MM.1S (cell line): ENCODE results near the gene POLR2E.

Experiments
- DNase-seq: peaks from one replicate; pipeline ENCODE4 v3.0.0-alpha.2; 2015
- H2AFZ ChIP-seq: fragments of 300-600 bp; sonication (generic); 2 replicates; pipeline ENCODE4 v1.6.0; 2016; ENCODE audit warnings: antibody characterized with exemption, low read length
- H3F3A ChIP-seq: fragments of 300-600 bp; sonication (generic); 2 replicates; pipeline ENCODE4 v1.6.1; 2016; ENCODE audit warnings: mild to moderate bottlenecking, antibody characterized with exemption, low read length, moderate library complexity, mixed read lengths; ENCODE audit not compliant: insufficient read depth
- H3K27ac ChIP-seq: fragments of 300-600 bp; sonication (generic); 2 replicates; pipeline ENCODE4 v1.5.1; 2016; ENCODE audit warnings: mild to moderate bottlenecking, low read length
- H3K27me3 ChIP-seq: fragments of 300-600 bp; sonication (generic); replicated peaks from 2 replicates; pipeline ENCODE4 v1.6.0; 2016; ENCODE audit warnings: low read length; ENCODE audit not compliant: insufficient read depth
- H3K36me3 ChIP-seq: fragments of 300-600 bp; sonication (generic); replicated peaks from 2 replicates; pipeline ENCODE4 v1.6.1; 2016; ENCODE audit warnings: mild to moderate bottlenecking, low read length, mixed read lengths; ENCODE audit not compliant: insufficient read depth
- H3K4me1 ChIP-seq: fragments of 300-600 bp; sonication (generic); 2 replicates; pipeline ENCODE4 v1.6.1; 2016; ENCODE audit warnings: low read length, mixed read lengths
- H3K4me2 ChIP-seq: fragments of 300-600 bp; sonication (generic); 2 replicates; pipeline ENCODE4 v1.6.0; 2016; ENCODE audit warnings: low read depth, low read length
- H3K4me3 ChIP-seq: fragments of 300-600 bp; sonication (generic); 2 replicates; pipeline ENCODE4 v1.5.1; 2016; ENCODE audit warnings: low read length, mixed read lengths
- H3K79me2 ChIP-seq: fragments of 300-600 bp; sonication (generic); 2 replicates; pipeline ENCODE4 v1.6.1; 2016; ENCODE audit warnings: mixed run types, low read length, mixed read lengths
- H3K9ac ChIP-seq: fragments of 300-600 bp; sonication (generic); 2 replicates; pipeline ENCODE4 v1.6.1; 2016; ENCODE audit warnings: low read length, mixed read lengths
- H3K9me2 ChIP-seq: fragments of 300-600 bp; sonication (generic); replicated peaks from 2 replicates; pipeline ENCODE4 v1.6.1; 2016; ENCODE audit warnings: mild to moderate bottlenecking, low read length, mixed read lengths; ENCODE audit not compliant: insufficient read depth
- H3K9me3 ChIP-seq: fragments of 300-600 bp; sonication (generic); replicated peaks from 2 replicates; pipeline ENCODE4 v1.6.1; 2016; ENCODE audit warnings: mild to moderate bottlenecking, low read length, mixed read lengths; ENCODE audit not compliant: insufficient read depth
- H4K20me1 ChIP-seq: fragments of 300-600 bp; sonication (generic); 2 replicates; pipeline ENCODE4 v1.6.1; 2016; ENCODE audit warnings: mild to moderate bottlenecking, low read length, moderate library complexity, mixed read lengths; ENCODE audit not compliant: insufficient read depth
- EZH2 ChIP-seq: fragments of 300-600 bp; sonication (generic); optimal IDR thresholded peaks from 2 replicates; pipeline ENCODE3; 2017; ENCODE audit warnings: low read depth, mild to moderate bottlenecking, antibody characterized with exemption, low read length, mixed read lengths
- EZH2phosphoT487 ChIP-seq: fragments of 300-600 bp; sonication (generic); IDR thresholded peaks from 2 replicates; pipeline ENCODE4 v1.6.1; 2018; ENCODE audit warnings: antibody characterized with exemption, low read length
- TF ChIP-seq, protein P1 (sequence below): fragments of 300-600 bp; sonication (generic); IDR thresholded peaks from 2 replicates; pipeline ENCODE4 v1.5.1; 2016; ENCODE audit warnings: antibody characterized with exemption, low read length, mixed read lengths

POLR2E gene

DNA sequence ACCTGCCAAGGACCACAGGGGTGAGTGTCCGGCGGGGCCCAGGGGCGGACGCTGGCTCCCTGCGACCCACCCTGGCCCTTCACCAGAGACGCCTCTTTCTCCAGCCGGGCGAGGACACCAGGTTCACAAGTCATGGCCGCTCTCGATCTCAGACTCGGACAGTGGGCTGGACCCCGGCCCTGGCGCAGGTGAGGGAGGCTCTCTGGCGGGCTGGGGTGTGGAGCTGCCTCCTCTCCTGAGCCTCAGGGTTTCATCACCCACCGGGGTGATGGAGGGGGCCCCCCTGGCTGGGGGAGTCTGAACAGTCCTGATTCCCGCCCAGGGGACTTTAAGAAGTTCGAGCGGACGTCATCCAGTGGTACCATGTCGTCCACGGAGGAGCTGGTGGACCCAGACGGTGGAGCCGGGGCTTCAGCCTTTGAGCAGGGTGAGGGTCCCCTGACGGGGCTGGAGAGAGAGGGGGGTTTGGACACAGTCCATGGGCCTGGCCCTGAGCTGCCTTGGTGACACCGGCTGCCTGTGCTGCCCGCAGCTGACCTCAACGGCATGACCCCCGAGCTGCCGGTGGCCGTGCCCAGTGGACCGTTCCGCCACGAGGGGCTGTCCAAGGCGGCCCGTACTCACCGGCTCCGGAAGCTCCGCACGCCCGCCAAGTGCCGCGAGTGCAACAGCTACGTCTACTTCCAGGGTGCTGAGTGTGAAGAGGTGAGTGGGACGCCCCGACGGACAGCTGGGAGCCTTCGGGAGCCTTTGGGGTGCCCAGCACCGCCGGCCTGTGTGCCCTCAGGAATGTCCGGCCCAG lies 14.6 kb downstream of the POLR2E start:
- no peaks in the 10 kb centered on the region for H3K9me3 ChIP-seq
- H3K27ac ChIP-seq = no peak overlapping the region
- peaks cover 62% of the 10 kb centered on the region for H3K79me2 ChIP-seq
- no peak overlapping the region for H3K4me3 ChIP-seq
- 0 out of 2 replicates have a peak, but pooled peaks cover 4% of the 10 kb centered on the region for H4K20me1 ChIP-seq
- no peak overlapping the region for H3K4me2 ChIP-seq
- H3K9me2 ChIP-seq = no peaks in the 10 kb centered on the region
- H3K9ac ChIP-seq = no peak overlapping the region
- TF ChIP-seq, protein P1, sequence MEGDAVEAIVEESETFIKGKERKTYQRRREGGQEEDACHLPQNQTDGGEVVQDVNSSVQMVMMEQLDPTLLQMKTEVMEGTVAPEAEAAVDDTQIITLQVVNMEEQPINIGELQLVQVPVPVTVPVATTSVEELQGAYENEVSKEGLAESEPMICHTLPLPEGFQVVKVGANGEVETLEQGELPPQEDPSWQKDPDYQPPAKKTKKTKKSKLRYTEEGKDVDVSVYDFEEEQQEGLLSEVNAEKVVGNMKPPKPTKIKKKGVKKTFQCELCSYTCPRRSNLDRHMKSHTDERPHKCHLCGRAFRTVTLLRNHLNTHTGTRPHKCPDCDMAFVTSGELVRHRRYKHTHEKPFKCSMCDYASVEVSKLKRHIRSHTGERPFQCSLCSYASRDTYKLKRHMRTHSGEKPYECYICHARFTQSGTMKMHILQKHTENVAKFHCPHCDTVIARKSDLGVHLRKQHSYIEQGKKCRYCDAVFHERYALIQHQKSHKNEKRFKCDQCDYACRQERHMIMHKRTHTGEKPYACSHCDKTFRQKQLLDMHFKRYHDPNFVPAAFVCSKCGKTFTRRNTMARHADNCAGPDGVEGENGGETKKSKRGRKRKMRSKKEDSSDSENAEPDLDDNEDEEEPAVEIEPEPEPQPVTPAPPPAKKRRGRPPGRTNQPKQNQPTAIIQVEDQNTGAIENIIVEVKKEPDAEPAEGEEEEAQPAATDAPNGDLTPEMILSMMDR = no peak
- TF ChIP-seq EZH2phosphoT487 (no peak), EZH2 (no peak)
- H3K36me3 ChIP-seq = peaks cover 26% of the 10 kb centered on the region
- H3K4me1 ChIP-seq = peaks cover 19% of the 10 kb centered on the region
- peaks cover 40% of the 10 kb centered on the region for H3F3A ChIP-seq
- no peaks in the 10 kb centered on the region for H3K27me3 ChIP-seq
- H2AFZ ChIP-seq = no peak overlapping the region
- DNase-seq = no peak

DNA sequence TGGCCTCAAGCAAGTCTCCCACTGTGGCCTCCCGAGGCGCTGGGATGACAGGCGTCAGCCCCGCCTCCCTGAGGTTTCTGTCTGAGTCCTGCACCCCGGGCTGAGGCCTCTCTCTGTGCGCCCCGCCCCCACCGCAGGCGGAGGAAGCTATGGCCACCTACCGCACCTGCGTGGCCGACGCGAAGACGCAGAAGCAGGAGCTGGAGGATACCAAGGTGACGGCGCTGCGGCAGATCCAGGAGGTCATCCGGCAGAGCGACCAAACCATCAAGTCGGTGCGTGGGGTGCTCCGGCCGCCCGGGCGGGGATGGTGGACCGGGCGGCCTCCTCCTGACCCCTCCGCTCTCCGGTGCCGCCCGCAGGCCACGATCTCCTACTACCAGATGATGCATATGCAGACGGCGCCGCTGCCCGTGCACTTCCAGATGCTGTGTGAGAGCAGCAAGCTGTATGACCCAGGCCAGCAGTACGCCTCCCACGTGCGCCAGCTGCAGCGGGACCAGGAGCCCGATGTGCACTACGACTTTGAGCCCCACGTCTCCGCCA lies 15.5 kb downstream of the POLR2E start:
- H3K4me1 ChIP-seq = peaks cover 20% of the 10 kb centered on the region
- H3K4me2 ChIP-seq = no peak overlapping the region
- no peak overlapping the region for H2AFZ ChIP-seq
- H3K9me2 ChIP-seq = no peaks in the 10 kb centered on the region
- H3F3A ChIP-seq = peaks cover 44% of the 10 kb centered on the region
- H3K9me3 ChIP-seq = no peaks in the 10 kb centered on the region
- TF ChIP-seq EZH2phosphoT487 = no peak
- TF ChIP-seq EZH2 = no peak
- TF ChIP-seq, protein P1 = no peak
- H3K27me3 ChIP-seq = no peaks in the 10 kb centered on the region
- peaks cover 67% of the 10 kb centered on the region for H3K79me2 ChIP-seq
- H4K20me1 ChIP-seq = 0 out of 2 replicates have a peak, but pooled peaks cover 4% of the 10 kb centered on the region
- H3K4me3 ChIP-seq = no peak overlapping the region
- H3K27ac ChIP-seq = no peak overlapping the region
- no peak overlapping the region for H3K9ac ChIP-seq
- H3K36me3 ChIP-seq = peaks cover 24% of the 10 kb centered on the region
- DNase-seq = no peak

DNA sequence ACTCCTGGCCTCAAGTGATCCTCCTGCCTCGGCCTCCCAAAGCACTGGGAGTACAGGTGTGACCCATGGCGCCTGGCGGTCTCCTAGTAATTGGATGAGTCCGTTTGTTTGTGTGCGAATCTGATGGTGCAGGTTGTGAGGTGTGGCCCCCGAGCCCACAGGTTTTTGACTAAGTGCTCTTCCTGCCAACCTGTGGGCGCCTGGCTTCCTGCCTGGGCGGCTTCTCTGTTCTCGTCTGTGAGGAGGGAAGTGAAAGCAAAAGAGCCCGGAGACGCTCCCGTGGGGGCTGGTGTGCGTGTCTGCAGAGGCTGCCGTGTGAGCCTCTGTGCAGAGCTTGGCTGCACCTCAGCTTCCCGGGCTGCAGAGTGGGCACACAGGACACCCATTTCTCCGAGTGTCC lies 18.2 kb downstream of the POLR2E start:
- peaks cover 35% of the 10 kb centered on the region for H3F3A ChIP-seq
- H3K4me3 ChIP-seq = peak overlapping the region; percentile 14; the same call in 1 of the 2 replicates
- H3K9me3 ChIP-seq = no peaks in the 10 kb centered on the region
- peaks cover 20% of the 10 kb centered on the region for H3K4me1 ChIP-seq
- H3K27me3 ChIP-seq = no peaks in the 10 kb centered on the region
- no peak overlapping the region for H2AFZ ChIP-seq
- H3K27ac ChIP-seq = peak overlapping the region; percentile 80; the same call in 1 of the 2 replicates
- H3K36me3 ChIP-seq = peaks cover 20% of the 10 kb centered on the region
- TF ChIP-seq, protein P1 = no peak
- TF ChIP-seq EZH2 (no peak), EZH2phosphoT487 (no peak)
- peak overlapping the region; percentile 66; the same call in 1 of the 2 replicates for H3K4me2 ChIP-seq
- H3K79me2 ChIP-seq = peaks cover 83% of the 10 kb centered on the region
- 0 out of 2 replicates have a peak, but pooled peaks cover 5% of the 10 kb centered on the region for H4K20me1 ChIP-seq
- peak; percentile 98 for DNase-seq
- H3K9me2 ChIP-seq = no peaks in the 10 kb centered on the region
- peak overlapping the region; percentile 13; the same call in 1 of the 2 replicates for H3K9ac ChIP-seq
